Kidney (tissue), 14 donors: Measurements from ENCODE around the gene JAKMIP3. TPM values are rescaled to one million over a fixed set of nuclear protein-coding genes. Genes with fewer than 3 reads are reported as not detected.

Experiments
- DNase-seq, 5 donors: peaks; one replicate each; pipeline ENCODE4 v3.0.0-alpha.2; 2013 to 2020
- FAIRE-seq: peaks from 2 replicates; lab custom pipeline; 2012; peaks lifted over from hg19 to GRCh38; lab: Jason Lieb, UNC
- H3K27ac ChIP-seq, 2 donors: one replicate each; pipeline ENCODE4 v1.7.0; 2013; ENCODE audit warnings: low read depth in 2 of 2, low read length in 2 of 2, inconsistent platforms in 1 of 2
- H3K27me3 ChIP-seq: one replicate; pipeline ENCODE4 v1.7.1; 2013; ENCODE audit warnings: low read length, inconsistent platforms; ENCODE audit not compliant: control insufficient read depth, insufficient read depth
- H3K36me3 ChIP-seq, 3 donors: one replicate each; pipeline versions ENCODE4 v1.7.0 to v1.7.1; 2013; ENCODE audit warnings: low read length in 3 of 3, control low read depth in 1 of 3, inconsistent platforms in 1 of 3; ENCODE audit not compliant: insufficient read depth in 3 of 3, control insufficient read depth in 2 of 3
- H3K4me1 ChIP-seq, 3 donors: one replicate each; pipeline versions ENCODE4 v1.7.0 to v1.7.1; 2013; ENCODE audit warnings: low read length in 3 of 3, inconsistent platforms in 1 of 3, low read depth in 1 of 3; ENCODE audit not compliant: control insufficient read depth in 2 of 3, insufficient read depth in 2 of 3
- H3K4me3 ChIP-seq, 3 donors: one replicate each; pipeline versions ENCODE4 v1.7.0 to v1.8.1; 2013; ENCODE audit warnings: low read length in 3 of 3, control low read depth in 1 of 3, inconsistent platforms in 1 of 3
- H3K9ac ChIP-seq, 3 donors: one replicate each; pipeline versions ENCODE4 v1.7.0 to v1.7.1; 2013; ENCODE audit warnings: low read length in 3 of 3, control low read depth in 1 of 3, inconsistent platforms in 1 of 3
- H3K9me3 ChIP-seq, 3 donors: one replicate each; pipeline versions ENCODE4 v1.7.0 to v1.7.1; 2013; ENCODE audit warnings: low read length in 3 of 3, control low read depth in 1 of 3, inconsistent platforms in 1 of 3; ENCODE audit not compliant: control insufficient read depth in 2 of 3, insufficient read depth in 1 of 3
- CTCF ChIP-seq: IDR thresholded peaks from 3 replicates; pipeline ENCODE4 v1.5.1; 2012; ENCODE audit warnings: mild to moderate bottlenecking, moderate library complexity, borderline replicate concordance; ENCODE audit not compliant: insufficient read depth; ENCODE audit errors: extremely low read depth
- intact Hi-C: fragments of 100-400 bp; cut with DNase I; formaldehyde crosslinking; loops from one replicate; pipeline ENCODE4 v1.11.1; 2022
- polyA plus RNA-seq: library from polyadenylated mRNA; stranded (reverse); fragments of 350-450 nt; fragmentation: Illumina TruSeq; extraction: RNeasy Lipid Tissue Mini Kit (QIAGEN cat#74804); gene quantifications from one replicate; pipeline ENCODE4 v1.2.3, GENCODE V29; 2014; ENCODE audit warnings: low read depth, low replicate concordance; ENCODE audit not compliant: insufficient read depth
- total RNA-seq: library from RNA; stranded (reverse); fragmentation: NEBNext Ultra II Directional; extraction: Animal tissue kit (Norgen Biotek cat#: 25700); gene quantifications from one replicate; pipeline ENCODE4 v1.2.1, GENCODE V29; 2021
- donor health status: control.
- donor health status: control.
- donor health status: control.
- donor health status: control.
- donor health status: control.
- donor health status: DM: yes; HTN: yes; CAD: no.
- donor health status: Normal renal cell carcinoma (clear cell type).

JAKMIP3 gene
- total and polyA plus RNA-seq, 2 donors from 2014 or later = 0.13 to 0.16 TPM

- no peaks in the 10 kb centered on the region for H3K4me1 ChIP-seq
- H3K4me3 ChIP-seq = no peak overlapping the region
- peaks cover 5% of the 10 kb centered on the region for H3K27me3 ChIP-seq
- intact Hi-C loops = no loop called here
- peak in 1 of 5 donors; percentile 62 for DNase-seq
- no peak overlapping the region for H3K9ac ChIP-seq
- no peaks in the 10 kb centered on the region for H3K36me3 ChIP-seq
- no peaks in the 10 kb centered on the region for H3K9me3 ChIP-seq
- TF ChIP-seq CTCF = no peak
- no peak overlapping the region for H3K27ac ChIP-seq
- no peak for FAIRE-seq
Observed at GRCh38 chr10:132019366-132019765, 46.4 kb upstream of the JAKMIP3 start.

- Histone ChIP-seq H3K27ac (no peak overlapping the region), H3K36me3 (no peaks in the 10 kb centered on the region), H3K27me3 (peaks cover 5% of the 10 kb centered on the region), H3K9ac (no peak overlapping the region), H3K4me3 (no peak overlapping the region), H3K9me3 (no peaks in the 10 kb centered on the region), H3K4me1 (no peaks in the 10 kb centered on the region)
- intact Hi-C loops = loop anchor here (5.0 kb wide), 1 partner anchor 133 kb away; no protein-coding TSS in a partner anchor
- no peak for FAIRE-seq
- peak in 1 of 5 donors; percentile 34 for DNase-seq
- TF ChIP-seq CTCF = no peak
Observed at GRCh38 chr10:132020456-132020855, 45.3 kb upstream of the JAKMIP3 start.

- no peak for TF ChIP-seq CTCF
- H3K9ac ChIP-seq = no peak overlapping the region
- intact Hi-C loops = loop anchor here (5.0 kb wide), 1 partner anchor 134 kb away; no protein-coding TSS in a partner anchor
Observed at GRCh38 chr10:132021046-132021445, 44.7 kb upstream of the JAKMIP3 start.

More at GRCh38 chr10:132021046-132021445, 44.7 kb upstream of the JAKMIP3 start:
- Histone ChIP-seq H3K9me3 (no peaks in the 10 kb centered on the region), H3K27ac (no peak overlapping the region), H3K4me3 (no peak overlapping the region), H3K36me3 (no peaks in the 10 kb centered on the region), H3K27me3 (peaks cover 5% of the 10 kb centered on the region), H3K4me1 (no peaks in the 10 kb centered on the region)
- no peak for FAIRE-seq
- DNase-seq = peak in 1 of 5 donors; percentile 49
